ENCODE results near the gene CACFD1. TPM values are rescaled to one million over a fixed set of nuclear protein-coding genes. Genes with fewer than 3 reads are reported as not detected.

The CACFD1 gene
- total and polyA plus RNA-seq, 3 donors from 2014 or later, result 34.7 to 47.9 (median 43.3) TPM

- H3K36me3 ChIP-seq (ENCODE audit: low read depth, missing control alignments), result no peaks in the 10 kb centered on the region
- intact Hi-C loops (cut with DNase I; ENCODE audit: low total_unique reads), result no loop called here
Observed at GRCh38 chr9:133452562-133452961, 7.2 kb upstream of the CACFD1 start.

GRCh38 chr9:133453651-133454050 lies 6.1 kb upstream of the CACFD1 start:
- WGBS, 2 donors, result 87 to 88% methylated on average over 11 of the region's 11 CpGs
- TF ChIP-seq CTCF (IDR thresholded peaks at IDR 0.05), result no peak
- TF ChIP-seq POLR2A (IDR thresholded peaks at IDR 0.05), result no peak
- DNase-seq, result no peak
- intact Hi-C loops (cut with DNase I; ENCODE audit: low total_unique reads), result no loop called here
- H3K9me3 ChIP-seq, result no peaks in the 10 kb centered on the region
- H3K27me3 ChIP-seq, result no peaks in the 10 kb centered on the region
- H3K4me1 ChIP-seq, result no peaks in the 10 kb centered on the region
- H3K4me3 ChIP-seq, result no peak overlapping the region
- no peaks in the 10 kb centered on the region for H3K36me3 ChIP-seq (ENCODE audit: low read depth, missing control alignments)
- H3K27ac ChIP-seq, result no peak overlapping the region

More at GRCh38 chr9:133452562-133452961, 7.2 kb upstream of the CACFD1 start:
- H3K27me3 ChIP-seq, result no peaks in the 10 kb centered on the region
- no peaks in the 10 kb centered on the region for H3K9me3 ChIP-seq
- TF ChIP-seq POLR2A (IDR thresholded peaks at IDR 0.05) (no peak), CTCF (IDR thresholded peaks at IDR 0.05) (no peak)
- no peak overlapping the region for H3K4me3 ChIP-seq
- H3K27ac ChIP-seq, result no peak overlapping the region
- WGBS, 2 donors, result 82 to 89% methylated on average over 7 of the region's 7 CpGs
- H3K4me1 ChIP-seq, result no peaks in the 10 kb centered on the region
- DNase-seq, result no peak

- H3K4me1 ChIP-seq, result no peaks in the 10 kb centered on the region
- TF ChIP-seq POLR2A (IDR thresholded peaks at IDR 0.05), result no peak
- TF ChIP-seq CTCF (IDR thresholded peaks at IDR 0.05), result no peak
- no peaks in the 10 kb centered on the region for H3K27me3 ChIP-seq
- H3K36me3 ChIP-seq (ENCODE audit: low read depth, missing control alignments), result no peaks in the 10 kb centered on the region
- intact Hi-C loops (cut with DNase I; ENCODE audit: low total_unique reads), result no loop called here
- H3K4me3 ChIP-seq, result no peak overlapping the region
- no peaks in the 10 kb centered on the region for H3K9me3 ChIP-seq
- H3K27ac ChIP-seq, result no peak overlapping the region
- DNase-seq, result no peak
- 83 to 86% methylated on average over 2 to 19 of the region's 19 CpGs for WGBS, 2 donors
Observed at GRCh38 chr9:133454325-133454724, 5.5 kb upstream of the CACFD1 start.

GRCh38 chr9:133454943-133455673 lies 4.7 kb upstream of the CACFD1 start:
- 82 to 94% methylated on average over 5 to 19 of the region's 20 CpGs for WGBS, 2 donors

More at GRCh38 chr9:133454943-133455673, 4.7 kb upstream of the CACFD1 start:
- intact Hi-C loops (cut with DNase I; ENCODE audit: low total_unique reads), result no loop called here
- H3K27me3 ChIP-seq, result no peaks in the 10 kb centered on the region
- DNase-seq, result no peak
- no peaks in the 10 kb centered on the region for H3K9me3 ChIP-seq
- H3K36me3 ChIP-seq (ENCODE audit: low read depth, missing control alignments), result no peaks in the 10 kb centered on the region
- no peak overlapping the region for H3K4me3 ChIP-seq
- TF ChIP-seq POLR2A (IDR thresholded peaks at IDR 0.05) (no peak), CTCF (IDR thresholded peaks at IDR 0.05) (no peak)
- H3K27ac ChIP-seq, result no peak overlapping the region
- H3K4me1 ChIP-seq, result no peaks in the 10 kb centered on the region

Data from testis (tissue), 3 donors.